ENCODE measurements around the gene NME7. TPM values are rescaled to one million over a fixed set of nuclear protein-coding genes. Genes with fewer than 3 reads are reported as not detected.

NME7 gene
- total RNA-seq, 1 donor from 2014 or later: 28.1 TPM

- no peak for DNase-seq (ENCODE audit: low spot score)
Measured at GRCh38 chr1:169155675-169156074, 211.9 kb downstream of the NME7 start.

GRCh38 chr1:169151338-169151837 lies 216.2 kb downstream of the NME7 start:
- DNase-seq (ENCODE audit: low spot score): no peak

GRCh38 chr1:169150641-169151337 lies 216.8 kb downstream of the NME7 start:
- DNase-seq (ENCODE audit: low spot score): no peak

- DNase-seq (ENCODE audit: low spot score): no peak
Measured at GRCh38 chr1:169149555-169150286, 217.9 kb downstream of the NME7 start.

GRCh38 chr1:169148472-169149252 lies 218.9 kb downstream of the NME7 start:
- no peak for DNase-seq (ENCODE audit: low spot score)

GRCh38 chr1:169146576-169147214 lies 220.9 kb downstream of the NME7 start:
- no peak for DNase-seq (ENCODE audit: low spot score)

GRCh38 chr1:169144941-169145626 lies 222.5 kb downstream of the NME7 start:
- DNase-seq (ENCODE audit: low spot score): no peak

- DNase-seq (ENCODE audit: low spot score): no peak
Measured at GRCh38 chr1:169143984-169144383, 223.6 kb downstream of the NME7 start.

GRCh38 chr1:169143346-169143745 lies 224.3 kb downstream of the NME7 start:
- no peak for DNase-seq (ENCODE audit: low spot score)

- no peak for DNase-seq (ENCODE audit: low spot score)
Measured at GRCh38 chr1:169142129-169142528, 225.5 kb downstream of the NME7 start.

- DNase-seq (ENCODE audit: low spot score): no peak
Measured at GRCh38 chr1:169141356-169141755, 226.2 kb downstream of the NME7 start.

- no peak for DNase-seq (ENCODE audit: low spot score)
Measured at GRCh38 chr1:169138866-169139670, 228.5 kb downstream of the NME7 start.

GRCh38 chr1:169137357-169137756 lies 230.2 kb downstream of the NME7 start:
- DNase-seq (ENCODE audit: low spot score): no peak

GRCh38 chr1:169133801-169134502 lies 233.6 kb downstream of the NME7 start:
- no peak for DNase-seq (ENCODE audit: low spot score)

GRCh38 chr1:169133228-169133576 lies 234.4 kb downstream of the NME7 start:
- no peak for DNase-seq (ENCODE audit: low spot score)

GRCh38 chr1:169132512-169133227 lies 234.9 kb downstream of the NME7 start:
- no peak for DNase-seq (ENCODE audit: low spot score)

GRCh38 chr1:169130683-169131082 lies 236.9 kb downstream of the NME7 start:
- no peak for DNase-seq (ENCODE audit: low spot score)

GRCh38 chr1:169129109-169129784 lies 238.3 kb downstream of the NME7 start:
- DNase-seq (ENCODE audit: low spot score): no peak

GRCh38 chr1:169128562-169128961 lies 239.0 kb downstream of the NME7 start:
- no peak for DNase-seq (ENCODE audit: low spot score)
